ENCODE results near the gene CYP27A1.

DNA sequence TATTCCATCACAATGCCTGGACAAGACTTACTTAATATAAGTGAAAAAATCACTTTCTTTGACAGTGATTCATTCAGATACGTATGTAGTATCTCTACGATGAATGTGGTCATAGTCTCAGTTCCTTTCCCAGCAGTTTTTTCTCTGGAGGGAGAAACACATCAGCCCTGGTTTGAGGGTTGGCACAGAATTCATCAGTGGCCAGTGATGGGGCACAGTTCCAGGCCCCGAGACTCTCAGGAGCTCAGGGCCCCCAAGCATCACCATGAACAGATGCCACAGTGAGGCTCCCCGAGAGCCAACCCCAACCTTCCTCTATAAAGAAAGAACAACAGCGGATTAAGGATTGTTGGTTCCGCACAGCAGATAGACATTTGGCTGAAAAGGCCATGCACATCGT lies 37.1 kb downstream of the CYP27A1 start:
- TF ChIP-seq CTCF (IDR thresholded peaks at IDR 0.05): no peak
- no peak for TF ChIP-seq EP300 (IDR thresholded peaks at IDR 0.05)
